Adipocyte (in vitro differentiated cells): ENCODE results near the gene GAS2.

Source experiments
- DNase-seq: peaks from one replicate; pipeline ENCODE4 v3.0.0-alpha.2; 2015; ENCODE audit warnings: low read depth
- H3K27me3 ChIP-seq: replicated peaks from 2 replicates; pipeline ENCODE4 v1.7.0; 2013; ENCODE audit warnings: mild to moderate bottlenecking, low read length, moderate library complexity; ENCODE audit not compliant: control insufficient read depth, insufficient read depth
- H3K36me3 ChIP-seq: 2 replicates; pipeline ENCODE4 v1.7.0; 2013; ENCODE audit warnings: low read length, mild to moderate bottlenecking, moderate library complexity; ENCODE audit not compliant: control insufficient read depth, insufficient read depth, severe bottlenecking
- H3K4me1 ChIP-seq: 2 replicates; pipeline ENCODE4 v1.7.0; 2013; ENCODE audit warnings: mild to moderate bottlenecking, low read length, moderate library complexity; ENCODE audit not compliant: control insufficient read depth, insufficient read depth
- H3K4me3 ChIP-seq: 2 replicates; pipeline ENCODE4 v1.7.0; 2013; ENCODE audit warnings: mild to moderate bottlenecking, low read length, moderate library complexity
- H3K9ac ChIP-seq: 2 replicates; pipeline ENCODE4 v1.7.0; 2013; ENCODE audit warnings: mild to moderate bottlenecking, low read length, moderate library complexity
- H3K9me3 ChIP-seq: 2 replicates; pipeline ENCODE4 v1.7.0; 2013; ENCODE audit warnings: mild to moderate bottlenecking, low read length, moderate library complexity; ENCODE audit not compliant: control insufficient read depth

The GAS2 gene

GRCh38 chr11:22703040-22703439, 36.6 kb downstream of the GAS2 start:
- Histone ChIP-seq H3K4me1 (no peaks in the 10 kb centered on the region), H3K4me3 (no peak overlapping the region), H3K9me3 (no peaks in the 10 kb centered on the region), H3K27me3 (no peaks in the 10 kb centered on the region), H3K36me3 (no peaks in the 10 kb centered on the region), H3K9ac (no peak overlapping the region)
- peak; percentile 45 for DNase-seq

GRCh38 chr11:22703591-22703990, 37.2 kb downstream of the GAS2 start:
- DNase-seq, result no peak
- no peaks in the 10 kb centered on the region for H3K4me1 ChIP-seq
- H3K27me3 ChIP-seq, result no peaks in the 10 kb centered on the region
- no peak overlapping the region for H3K9ac ChIP-seq
- no peak overlapping the region for H3K4me3 ChIP-seq
- H3K9me3 ChIP-seq, result no peaks in the 10 kb centered on the region
- H3K36me3 ChIP-seq, result no peaks in the 10 kb centered on the region

- H3K4me3 ChIP-seq, result no peak overlapping the region
- no peaks in the 10 kb centered on the region for H3K9me3 ChIP-seq
- no peaks in the 10 kb centered on the region for H3K27me3 ChIP-seq
- H3K36me3 ChIP-seq, result no peaks in the 10 kb centered on the region
- H3K9ac ChIP-seq, result no peak overlapping the region
- DNase-seq, result no peak
- no peaks in the 10 kb centered on the region for H3K4me1 ChIP-seq
Measured at GRCh38 chr11:22707119-22707899, 40.9 kb downstream of the GAS2 start.

- Histone ChIP-seq H3K9me3 (peaks cover 8% of the 10 kb centered on the region), H3K36me3 (no peaks in the 10 kb centered on the region), H3K4me1 (no peaks in the 10 kb centered on the region), H3K4me3 (no peak overlapping the region), H3K9ac (no peak overlapping the region), H3K27me3 (no peaks in the 10 kb centered on the region)
- DNase-seq, result no peak
Measured at GRCh38 chr11:22711071-22711770, 44.8 kb downstream of the GAS2 start.

- peaks cover 8% of the 10 kb centered on the region for H3K9me3 ChIP-seq
- no peak for DNase-seq
- H3K36me3 ChIP-seq, result no peaks in the 10 kb centered on the region
- H3K27me3 ChIP-seq, result no peaks in the 10 kb centered on the region
- no peak overlapping the region for H3K4me3 ChIP-seq
- H3K4me1 ChIP-seq, result no peaks in the 10 kb centered on the region
- H3K9ac ChIP-seq, result no peak overlapping the region
Measured at GRCh38 chr11:22711880-22712279, 45.5 kb downstream of the GAS2 start.

- H3K4me1 ChIP-seq, result no peaks in the 10 kb centered on the region
- peaks cover 8% of the 10 kb centered on the region for H3K9me3 ChIP-seq
- no peaks in the 10 kb centered on the region for H3K36me3 ChIP-seq
- no peaks in the 10 kb centered on the region for H3K27me3 ChIP-seq
- H3K9ac ChIP-seq, result no peak overlapping the region
- DNase-seq, result no peak
- no peak overlapping the region for H3K4me3 ChIP-seq
Measured at GRCh38 chr11:22713336-22713735, 46.9 kb downstream of the GAS2 start.

- H3K9me3 ChIP-seq, result peaks cover 8% of the 10 kb centered on the region
- no peak for DNase-seq
- H3K4me1 ChIP-seq, result no peaks in the 10 kb centered on the region
- H3K4me3 ChIP-seq, result no peak overlapping the region
- no peak overlapping the region for H3K9ac ChIP-seq
- no peaks in the 10 kb centered on the region for H3K27me3 ChIP-seq
- H3K36me3 ChIP-seq, result no peaks in the 10 kb centered on the region
Measured at GRCh38 chr11:22715971-22716370, 49.6 kb downstream of the GAS2 start.

GRCh38 chr11:22720457-22720856, 54.0 kb downstream of the GAS2 start:
- Histone ChIP-seq H3K9me3 (no peaks in the 10 kb centered on the region), H3K9ac (no peak overlapping the region), H3K4me3 (no peak overlapping the region), H3K4me1 (no peaks in the 10 kb centered on the region), H3K27me3 (no peaks in the 10 kb centered on the region), H3K36me3 (no peaks in the 10 kb centered on the region)
- no peak for DNase-seq

- no peak overlapping the region for H3K4me3 ChIP-seq
- H3K4me1 ChIP-seq, result no peaks in the 10 kb centered on the region
- H3K27me3 ChIP-seq, result no peaks in the 10 kb centered on the region
- H3K36me3 ChIP-seq, result no peaks in the 10 kb centered on the region
- no peaks in the 10 kb centered on the region for H3K9me3 ChIP-seq
- H3K9ac ChIP-seq, result no peak overlapping the region
- no peak for DNase-seq
Measured at GRCh38 chr11:22723274-22723673, 56.9 kb downstream of the GAS2 start.

- Histone ChIP-seq H3K9ac (no peak overlapping the region), H3K4me3 (no peak overlapping the region), H3K9me3 (no peaks in the 10 kb centered on the region), H3K27me3 (no peaks in the 10 kb centered on the region), H3K4me1 (no peaks in the 10 kb centered on the region), H3K36me3 (no peaks in the 10 kb centered on the region)
- DNase-seq, result no peak
Measured at GRCh38 chr11:22725079-22725478, 58.7 kb downstream of the GAS2 start.

GRCh38 chr11:22728600-22729389, 62.4 kb downstream of the GAS2 start:
- no peaks in the 10 kb centered on the region for H3K9me3 ChIP-seq
- no peak overlapping the region for H3K4me3 ChIP-seq
- H3K36me3 ChIP-seq, result no peaks in the 10 kb centered on the region
- H3K4me1 ChIP-seq, result no peaks in the 10 kb centered on the region
- H3K27me3 ChIP-seq, result no peaks in the 10 kb centered on the region
- no peak for DNase-seq
- no peak overlapping the region for H3K9ac ChIP-seq
